ENCODE measurements around the gene ARHGEF1. TPM values are rescaled to one million over a fixed set of nuclear protein-coding genes. Genes with fewer than 3 reads are reported as not detected.

ARHGEF1 gene
- total RNA-seq, 6 experiments from 2014 or later = 63.8 to 73.3 (median 68.2) TPM

- peaks cover 7% of the 10 kb centered on the region for H3K4me1 Mint-ChIP-seq (ENCODE audit: low read depth)
- no peaks in the 10 kb centered on the region for H3K36me3 Mint-ChIP-seq (ENCODE audit: low read depth)
- TF ChIP-seq, protein P1, sequence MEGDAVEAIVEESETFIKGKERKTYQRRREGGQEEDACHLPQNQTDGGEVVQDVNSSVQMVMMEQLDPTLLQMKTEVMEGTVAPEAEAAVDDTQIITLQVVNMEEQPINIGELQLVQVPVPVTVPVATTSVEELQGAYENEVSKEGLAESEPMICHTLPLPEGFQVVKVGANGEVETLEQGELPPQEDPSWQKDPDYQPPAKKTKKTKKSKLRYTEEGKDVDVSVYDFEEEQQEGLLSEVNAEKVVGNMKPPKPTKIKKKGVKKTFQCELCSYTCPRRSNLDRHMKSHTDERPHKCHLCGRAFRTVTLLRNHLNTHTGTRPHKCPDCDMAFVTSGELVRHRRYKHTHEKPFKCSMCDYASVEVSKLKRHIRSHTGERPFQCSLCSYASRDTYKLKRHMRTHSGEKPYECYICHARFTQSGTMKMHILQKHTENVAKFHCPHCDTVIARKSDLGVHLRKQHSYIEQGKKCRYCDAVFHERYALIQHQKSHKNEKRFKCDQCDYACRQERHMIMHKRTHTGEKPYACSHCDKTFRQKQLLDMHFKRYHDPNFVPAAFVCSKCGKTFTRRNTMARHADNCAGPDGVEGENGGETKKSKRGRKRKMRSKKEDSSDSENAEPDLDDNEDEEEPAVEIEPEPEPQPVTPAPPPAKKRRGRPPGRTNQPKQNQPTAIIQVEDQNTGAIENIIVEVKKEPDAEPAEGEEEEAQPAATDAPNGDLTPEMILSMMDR (IDR thresholded peaks at IDR 0.05) = no peak
- DNase-seq = no peak
- no peak overlapping the region for H3K4me3 Mint-ChIP-seq
- H3K9me3 Mint-ChIP-seq = no peaks in the 10 kb centered on the region
- H3K27me3 Mint-ChIP-seq (ENCODE audit: insufficient read depth) = peaks cover 42% of the 10 kb centered on the region
- no peak overlapping the region for H3K27ac Mint-ChIP-seq
These were observed 43.9 kb downstream of the ARHGEF1 start for GRCh38 chr19:41926763-41927496.

GRCh38 chr19:41927497-41928192 is 44.7 kb downstream of the ARHGEF1 start:
- Mint-ChIP-seq H3K27me3 (ENCODE audit: insufficient read depth) (peaks cover 39% of the 10 kb centered on the region), H3K9me3 (no peaks in the 10 kb centered on the region), H3K27ac (no peak overlapping the region), H3K4me1 (ENCODE audit: low read depth) (peaks cover 9% of the 10 kb centered on the region), H3K4me3 (peak overlapping the region; percentile 79), H3K36me3 (ENCODE audit: low read depth) (no peaks in the 10 kb centered on the region)
- TF ChIP-seq, protein P1 (IDR thresholded peaks at IDR 0.05) = no peak
- DNase-seq = no peak

DNA sequence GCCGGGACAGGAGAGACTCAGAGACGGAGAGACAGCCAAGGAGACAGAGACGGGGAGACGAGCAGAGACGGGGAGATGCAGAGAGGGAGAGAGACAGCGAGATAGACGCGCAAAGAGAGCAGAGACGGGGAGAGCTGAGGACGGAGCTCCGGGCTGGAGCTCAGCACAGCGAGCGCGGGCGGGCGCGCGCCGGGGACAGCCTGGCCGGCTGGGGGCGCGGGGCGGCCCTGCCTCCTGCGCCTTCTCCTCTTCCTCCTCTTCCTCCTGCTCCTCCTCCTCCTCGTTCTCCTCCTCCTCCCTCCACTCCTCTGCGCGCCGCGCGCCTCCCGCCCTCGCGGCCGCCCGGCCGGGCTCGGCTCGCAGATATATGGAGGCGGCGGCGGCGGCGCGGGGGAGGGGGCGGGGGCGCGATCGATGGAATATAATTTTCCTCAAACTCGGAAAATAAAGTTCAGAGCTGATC is 45.3 kb downstream of the ARHGEF1 start, which contains the start of gene ERFL:
Gene ERFL (minus strand): TSS at position 229 of the 463 bp plus-strand sequence. CDS start 15,530 bp downstream, outside the sequence.
- H3K27me3 Mint-ChIP-seq (ENCODE audit: insufficient read depth) = peaks cover 37% of the 10 kb centered on the region
- DNase-seq = no peak
- peak within 1 kb of the TSS; percentile 79 for H3K4me3 Mint-ChIP-seq
- H3K27ac Mint-ChIP-seq = no peak within 1 kb of the TSS
- TF ChIP-seq, protein P1 (IDR thresholded peaks at IDR 0.05) = no peak
- no peaks in the 10 kb centered on the region for H3K36me3 Mint-ChIP-seq (ENCODE audit: low read depth)
- H3K4me1 Mint-ChIP-seq (ENCODE audit: low read depth) = peaks cover 13% of the 10 kb centered on the region
- no peaks in the 10 kb centered on the region for H3K9me3 Mint-ChIP-seq

GRCh38 chr19:41928754-41929535 is 46.0 kb downstream of the ARHGEF1 start:
- no peak for DNase-seq
- Mint-ChIP-seq H3K27ac (no peak overlapping the region), H3K9me3 (no peaks in the 10 kb centered on the region), H3K4me1 (ENCODE audit: low read depth) (peaks cover 13% of the 10 kb centered on the region), H3K27me3 (ENCODE audit: insufficient read depth) (peaks cover 42% of the 10 kb centered on the region), H3K4me3 (peak overlapping the region; percentile 63), H3K36me3 (ENCODE audit: low read depth) (no peaks in the 10 kb centered on the region)
- TF ChIP-seq, protein P1 (IDR thresholded peaks at IDR 0.05) = no peak

GRCh38 chr19:41929536-41930071 is 46.6 kb downstream of the ARHGEF1 start:
- Mint-ChIP-seq H3K4me3 (no peak overlapping the region), H3K27me3 (ENCODE audit: insufficient read depth) (peaks cover 44% of the 10 kb centered on the region), H3K36me3 (ENCODE audit: low read depth) (no peaks in the 10 kb centered on the region), H3K27ac (no peak overlapping the region), H3K9me3 (no peaks in the 10 kb centered on the region), H3K4me1 (ENCODE audit: low read depth) (peaks cover 13% of the 10 kb centered on the region)
- TF ChIP-seq, protein P1 (IDR thresholded peaks at IDR 0.05) = no peak
- no peak for DNase-seq
